GM19468 (cell line): ENCODE data around the gene RIN2.
"Not testable (repeated sequence)": the region's sequence is repeated elsewhere in the genome, so short reads cannot be mapped to it uniquely, and the experiment has no call there.

Experiments
- ATAC-seq: cut with Tn5 transposase; IDR thresholded peaks from one replicate; pipeline ENCODE4 v1.9.1; 2021; ENCODE audit warnings: mild to moderate bottlenecking, moderate library complexity, moderate number of reproducible peaks; ENCODE audit not compliant: unreplicated experiment; ENCODE audit errors: extremely low read depth

Gene RIN2

GRCh38 chr20:19783966-19784401, 25.9 kb downstream of the RIN2 start:
- no peak for ATAC-seq

GRCh38 chr20:19784511-19785172, 26.6 kb downstream of the RIN2 start:
- no peak for ATAC-seq

- no peak for ATAC-seq
These were observed 27.3 kb downstream of the RIN2 start for GRCh38 chr20:19785173-19785982.

- ATAC-seq, result no peak
These were observed 27.9 kb downstream of the RIN2 start for GRCh38 chr20:19785983-19786285.

- no peak for ATAC-seq
These were observed 28.3 kb downstream of the RIN2 start for GRCh38 chr20:19786311-19786710.

- ATAC-seq, result no peak
These were observed 29.3 kb downstream of the RIN2 start for GRCh38 chr20:19787366-19787765.

- ATAC-seq, result no peak
These were observed 31.0 kb downstream of the RIN2 start for GRCh38 chr20:19789009-19789408.

GRCh38 chr20:19789446-19789845, 31.4 kb downstream of the RIN2 start:
- no peak for ATAC-seq

- ATAC-seq, result no peak
These were observed 33.8 kb downstream of the RIN2 start for GRCh38 chr20:19791887-19792286.

- ATAC-seq, result no peak
These were observed 35.7 kb downstream of the RIN2 start for GRCh38 chr20:19793716-19794115.

GRCh38 chr20:19794941-19795340, 36.9 kb downstream of the RIN2 start:
- no peak for ATAC-seq

- no peak for ATAC-seq
These were observed 41.3 kb downstream of the RIN2 start for GRCh38 chr20:19799325-19799724.

- ATAC-seq, result no peak
These were observed 44.0 kb downstream of the RIN2 start for GRCh38 chr20:19802099-19802491.

GRCh38 chr20:19802492-19803158, 44.6 kb downstream of the RIN2 start:
- no peak for ATAC-seq

- not testable (repeated sequence) for ATAC-seq
These were observed 48.2 kb downstream of the RIN2 start for GRCh38 chr20:19806276-19806675.

- ATAC-seq, result no peak
These were observed 48.7 kb downstream of the RIN2 start for GRCh38 chr20:19806806-19807190.

- no peak for ATAC-seq
These were observed 49.3 kb downstream of the RIN2 start for GRCh38 chr20:19807191-19807945.
